Endodermal cell (in vitro differentiated cells): Measurements from ENCODE around the gene ALDH1A3. TPM values are rescaled to one million over a fixed set of nuclear protein-coding genes. Genes with fewer than 3 reads are reported as not detected.

Experiments
- DNase-seq: peaks from one replicate; pipeline ENCODE4 v3.0.0-alpha.2; 2017
- H3K27ac ChIP-seq: 2 replicates; pipeline ENCODE4 v1.5.1; 2013; ENCODE audit warnings: mild to moderate bottlenecking, low read depth, low read length, moderate library complexity
- H3K27me3 ChIP-seq: 2 replicates; pipeline ENCODE4 v1.6.1; 2013; ENCODE audit warnings: mild to moderate bottlenecking, low read length, moderate library complexity; ENCODE audit not compliant: insufficient read depth, control insufficient read depth, poor library complexity, severe bottlenecking
- H3K36me3 ChIP-seq: 2 replicates; pipeline ENCODE4 v1.7.0; 2013; ENCODE audit warnings: mild to moderate bottlenecking, low read length, moderate library complexity; ENCODE audit not compliant: control insufficient read depth, insufficient read depth
- H3K4me1 ChIP-seq: one replicate; pipeline ENCODE4 v1.7.0; 2013; ENCODE audit warnings: low read length; ENCODE audit not compliant: control insufficient read depth, insufficient read depth
- H3K4me3 ChIP-seq: 2 replicates; pipeline ENCODE4 v1.5.1; 2013; ENCODE audit warnings: mild to moderate bottlenecking, low read length, moderate library complexity
- H3K9ac ChIP-seq: 2 replicates; pipeline ENCODE4 v1.6.1; 2013; ENCODE audit warnings: mild to moderate bottlenecking, low read length, moderate library complexity; ENCODE audit not compliant: poor library complexity, severe bottlenecking; ENCODE audit errors: extremely low read depth
- H3K9me3 ChIP-seq: 2 replicates; pipeline ENCODE4 v1.6.1; 2013; ENCODE audit warnings: mild to moderate bottlenecking, low read length, moderate library complexity; ENCODE audit not compliant: control insufficient read depth
- H3K27ac Mint-ChIP-seq: 2 replicates; pipeline ENCODE4 v1.8.0; 2020; ENCODE audit warnings: mixed read lengths
- H3K27me3 Mint-ChIP-seq: 2 replicates; pipeline ENCODE4 v1.8.0; 2021; ENCODE audit warnings: mild to moderate bottlenecking, mixed read lengths; ENCODE audit not compliant: insufficient read depth
- H3K36me3 Mint-ChIP-seq: 2 replicates; pipeline ENCODE4 v1.8.0; 2020; ENCODE audit warnings: low read depth, mixed read lengths
- H3K4me1 Mint-ChIP-seq: 2 replicates; pipeline ENCODE4 v1.8.0; 2020; ENCODE audit warnings: mixed read lengths
- H3K4me3 Mint-ChIP-seq: 2 replicates; pipeline ENCODE4 v1.8.0; 2020; ENCODE audit warnings: mild to moderate bottlenecking, moderate library complexity, mixed read lengths
- H3K9me3 Mint-ChIP-seq: 2 replicates; pipeline ENCODE4 v1.8.0; 2020; ENCODE audit warnings: mild to moderate bottlenecking, mixed read lengths
- CTCF ChIP-seq: fragments of 200-600 bp; sonication (generic); conservative IDR thresholded peaks from 2 replicates; pipeline ENCODE4 v1.5.0; 2021; ENCODE audit warnings: antibody characterized with exemption, mild to moderate bottlenecking
- WGBS, 2 experiments: methylation state at CpG; one replicate each; pipeline versions ENCODE4 v1.1.5 to v1.1.7; 2013; ENCODE audit warnings: missing lambda C conversion rate in 2 of 2, mixed read lengths in 1 of 2; ENCODE audit not compliant: insufficient coverage in 1 of 2, insufficient read length in 1 of 2; 5-methylcytosine and 5-hydroxymethylcytosine counted together
- total RNA-seq, 2 donors: library from RNA; stranded (reverse); fragmentation: NEBNext Ultra II Directional in 1 of 2; extraction: Animal tissue kit (Norgen Biotek cat#: 25700) in 1 of 2; gene quantifications; 2 replicates in 1 of 2; 3 replicates in 1 of 2; pipeline ENCODE4 v1.2.1, GENCODE V29; 2021

The ALDH1A3 gene
- total RNA-seq, 2 donors from 2014 or later, result 6.9 to 7.3 TPM

- WGBS, 2 experiments, result 94 to 95% methylated on average over 6 to 7 of the region's 7 CpGs
- Histone ChIP-seq H3K36me3 (no peaks in the 10 kb centered on the region), H3K27me3 (no peaks in the 10 kb centered on the region), H3K9me3 (peaks cover 4% of the 10 kb centered on the region), H3K9ac (no peak overlapping the region), H3K27ac (no peak overlapping the region), H3K4me3 (no peak overlapping the region), H3K4me1 (no peaks in the 10 kb centered on the region)
- Mint-ChIP-seq H3K9me3 (no peaks in the 10 kb centered on the region), H3K27me3 (no peaks in the 10 kb centered on the region), H3K4me1 (no peaks in the 10 kb centered on the region), H3K36me3 (no peaks in the 10 kb centered on the region), H3K27ac (no peak overlapping the region), H3K4me3 (no peak overlapping the region)
- TF ChIP-seq CTCF, result no peak
- DNase-seq, result no peak
These were observed 64.7 kb downstream of the ALDH1A3 start for GRCh38 chr15:100944244-100944895.

- Histone ChIP-seq H3K9ac (no peak overlapping the region), H3K36me3 (no peaks in the 10 kb centered on the region), H3K27me3 (no peaks in the 10 kb centered on the region), H3K4me3 (no peak overlapping the region), H3K27ac (no peak overlapping the region), H3K4me1 (no peaks in the 10 kb centered on the region), H3K9me3 (peaks cover 2% of the 10 kb centered on the region)
- no peak for DNase-seq
- no peak overlapping the region for H3K4me3 Mint-ChIP-seq
- no peaks in the 10 kb centered on the region for H3K9me3 Mint-ChIP-seq
- 89 to 93% methylated on average over 6 of the region's 6 CpGs for WGBS, 2 experiments
- no peaks in the 10 kb centered on the region for H3K27me3 Mint-ChIP-seq
- no peaks in the 10 kb centered on the region for H3K36me3 Mint-ChIP-seq
- H3K4me1 Mint-ChIP-seq, result no peaks in the 10 kb centered on the region
- no peak overlapping the region for H3K27ac Mint-ChIP-seq
- no peak for TF ChIP-seq CTCF
These were observed 65.4 kb downstream of the ALDH1A3 start for GRCh38 chr15:100944986-100945385.

GRCh38 chr15:100947760-100948429 lies 68.3 kb downstream of the ALDH1A3 start:
- WGBS, 2 experiments, result 75 to 87% methylated on average over 5 to 10 of the region's 10 CpGs
- no peaks in the 10 kb centered on the region for H3K36me3 ChIP-seq
- no peak overlapping the region for H3K9ac ChIP-seq
- Mint-ChIP-seq H3K4me3 (no peak overlapping the region), H3K27ac (no peak overlapping the region), H3K4me1 (no peaks in the 10 kb centered on the region), H3K36me3 (no peaks in the 10 kb centered on the region), H3K27me3 (no peaks in the 10 kb centered on the region), H3K9me3 (no peaks in the 10 kb centered on the region)
- no peak for TF ChIP-seq CTCF
- H3K4me1 ChIP-seq, result no peaks in the 10 kb centered on the region
- DNase-seq, result no peak
- H3K4me3 ChIP-seq, result no peak overlapping the region
- H3K9me3 ChIP-seq, result no peaks in the 10 kb centered on the region
- H3K27ac ChIP-seq, result no peak overlapping the region
- no peaks in the 10 kb centered on the region for H3K27me3 ChIP-seq
